GM19463 (cell line): Measurements from ENCODE around the gene SMARCB1.

ENCODE experiments used
- ATAC-seq: cut with Tn5 transposase; IDR thresholded peaks from one replicate; pipeline ENCODE4 v1.9.1; 2021; ENCODE audit warnings: mild to moderate bottlenecking, moderate library complexity; ENCODE audit not compliant: unreplicated experiment

The SMARCB1 gene

GRCh38 chr22:23779731-23780130 lies 7.0 kb upstream of the SMARCB1 start:
- ATAC-seq, result no peak

GRCh38 chr22:23780146-23780748 lies 6.5 kb upstream of the SMARCB1 start:
- ATAC-seq, result no peak

GRCh38 chr22:23781065-23781464 lies 5.7 kb upstream of the SMARCB1 start:
- no peak for ATAC-seq

GRCh38 chr22:23781511-23782183 lies 5.1 kb upstream of the SMARCB1 start:
- ATAC-seq, result no peak

- no peak for ATAC-seq
These were observed 4.5 kb upstream of the SMARCB1 start for GRCh38 chr22:23782252-23782651.

- no peak for ATAC-seq
These were observed 4.1 kb upstream of the SMARCB1 start for GRCh38 chr22:23782703-23783102.

- ATAC-seq, result no peak
These were observed 3.3 kb upstream of the SMARCB1 start for GRCh38 chr22:23783265-23784150.

GRCh38 chr22:23784215-23784732 lies 2.5 kb upstream of the SMARCB1 start:
- no peak for ATAC-seq

- ATAC-seq, result no peak
These were observed 480 bp upstream of the SMARCB1 start for GRCh38 chr22:23786261-23786710.

- no peak for ATAC-seq
These were observed 782 bp downstream of the SMARCB1 start for GRCh38 chr22:23787600-23787896.

- no peak for ATAC-seq
These were observed 1.1 kb downstream of the SMARCB1 start for GRCh38 chr22:23787910-23788309.

- ATAC-seq, result no peak
These were observed 2.4 kb downstream of the SMARCB1 start for GRCh38 chr22:23789121-23789520.

- ATAC-seq, result no peak
These were observed 2.9 kb downstream of the SMARCB1 start for GRCh38 chr22:23789638-23790037.

- no peak for ATAC-seq
These were observed 4.3 kb downstream of the SMARCB1 start for GRCh38 chr22:23790819-23791737.

- no peak for ATAC-seq
These were observed 5.2 kb downstream of the SMARCB1 start for GRCh38 chr22:23791738-23792645.

- ATAC-seq, result no peak
These were observed 6.6 kb downstream of the SMARCB1 start for GRCh38 chr22:23793326-23793725.

GRCh38 chr22:23796461-23796860 lies 9.7 kb downstream of the SMARCB1 start:
- no peak for ATAC-seq

GRCh38 chr22:23800297-23801237 lies 13.8 kb downstream of the SMARCB1 start:
- peak; percentile 73 for ATAC-seq
